HT1080 (cell line): Measurements from ENCODE around the gene TK2. TPM values are rescaled to one million over a fixed set of nuclear protein-coding genes. Genes with fewer than 3 reads are reported as not detected.
"Not testable (repeated sequence)": the region's sequence is repeated elsewhere in the genome, so short reads cannot be mapped to it uniquely, and the experiment has no call there.

Experiments used
- DNase-seq: peaks from one replicate; pipeline ENCODE4 v3.0.0-alpha.2; 2015; ENCODE audit warnings: low read depth
- small RNA-seq: library from RNA; depleted of rRNA; stranded (forward); fragments of <200 nt; gene quantifications from one replicate; pipeline ENCODE3, GENCODE V24; 2014
- total RNA-seq: library from RNA; depleted of rRNA; stranded (reverse); fragments of >200 nt; shearing (Covaris generic); gene quantifications from 2 replicates; pipeline ENCODE4 v1.2.3, GENCODE V29; 2014; rRNA removed

Gene TK2
- total RNA-seq, 1 experiment from 2014 or later: 10.5 TPM

DNA sequence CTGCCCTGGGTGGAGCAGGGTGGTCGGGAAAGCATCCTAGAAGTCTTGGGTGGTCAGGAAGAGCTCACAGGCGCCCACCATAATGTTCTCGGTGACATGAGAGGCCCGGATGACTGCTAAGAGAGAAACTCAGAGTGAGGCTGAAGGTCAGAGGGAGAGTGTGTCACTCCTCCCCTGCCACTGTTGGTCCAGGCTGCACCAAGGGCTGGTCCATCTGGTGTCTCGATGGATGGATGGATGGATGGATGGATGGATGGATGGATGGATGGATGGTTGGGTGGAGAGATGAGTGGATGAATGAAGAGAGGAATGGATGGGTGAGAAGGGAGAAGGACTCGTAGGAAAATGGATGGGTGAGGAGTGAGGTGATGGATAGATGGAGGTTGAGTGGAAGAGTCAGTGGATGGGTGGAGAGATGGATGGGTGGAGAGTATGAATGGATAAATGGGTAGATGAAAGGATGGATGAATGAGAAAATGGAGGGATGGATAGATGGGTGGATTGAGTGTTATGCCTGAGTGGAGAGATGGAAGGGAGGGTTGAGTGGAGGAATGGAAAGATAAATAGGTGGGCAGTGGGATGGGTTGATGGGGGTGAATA lies 79.9 kb downstream of the TK2 start:
- DNase-seq: no peak

- no peak for DNase-seq
Measured at GRCh38 chr16:66469291-66469946, 80.5 kb downstream of the TK2 start.

GRCh38 chr16:66468321-66468965 lies 81.5 kb downstream of the TK2 start:
- DNase-seq: no peak

- no peak for DNase-seq
Measured at GRCh38 chr16:66467611-66468010, 82.3 kb downstream of the TK2 start.

DNA sequence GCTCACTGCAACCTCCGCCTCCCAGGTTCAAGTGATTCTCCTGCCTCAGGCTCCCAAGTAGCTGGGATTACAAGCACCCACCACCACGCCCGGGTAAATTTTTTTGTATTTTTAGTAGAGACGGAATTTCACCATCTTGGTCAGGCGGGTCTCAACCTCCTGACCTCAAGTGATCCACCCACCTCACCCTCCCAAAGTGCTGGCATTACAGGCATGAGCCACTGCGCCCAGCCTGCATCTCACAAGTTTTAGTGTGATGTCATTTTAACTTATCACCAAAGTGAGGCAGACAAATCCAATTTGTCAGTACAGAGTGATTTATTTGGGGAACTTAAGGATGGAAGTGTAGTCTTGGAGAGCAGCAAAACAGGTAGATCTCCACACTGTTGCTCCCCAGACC lies 83.3 kb downstream of the TK2 start:
- not testable (repeated sequence) for DNase-seq

GRCh38 chr16:66465946-66466345 lies 84.0 kb downstream of the TK2 start:
- not testable (repeated sequence) for DNase-seq

GRCh38 chr16:66462912-66463311 lies 87.0 kb downstream of the TK2 start:
- no peak for DNase-seq

- DNase-seq: no peak
Measured at GRCh38 chr16:66460703-66461102, 89.2 kb downstream of the TK2 start.

DNA sequence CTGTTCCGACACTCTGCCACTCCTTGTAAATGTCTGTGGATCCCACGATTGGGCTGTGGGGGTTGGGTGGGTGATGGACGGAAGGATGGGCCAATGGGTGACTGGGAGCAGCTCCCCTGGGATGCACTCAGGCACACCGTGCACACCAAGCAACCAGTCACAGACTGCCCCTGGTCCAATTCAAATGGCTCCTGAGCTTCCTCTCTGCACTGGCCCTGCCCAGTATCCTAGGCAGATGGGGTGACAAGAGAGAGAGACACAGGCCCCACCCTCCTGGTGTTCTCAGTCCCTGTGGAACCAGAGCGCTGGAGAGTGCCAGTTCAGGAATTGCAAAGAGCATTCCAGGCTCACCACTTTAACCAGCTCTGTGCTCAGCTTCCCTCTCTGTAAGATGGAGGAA lies 90.0 kb downstream of the TK2 start:
- DNase-seq: no peak

DNA sequence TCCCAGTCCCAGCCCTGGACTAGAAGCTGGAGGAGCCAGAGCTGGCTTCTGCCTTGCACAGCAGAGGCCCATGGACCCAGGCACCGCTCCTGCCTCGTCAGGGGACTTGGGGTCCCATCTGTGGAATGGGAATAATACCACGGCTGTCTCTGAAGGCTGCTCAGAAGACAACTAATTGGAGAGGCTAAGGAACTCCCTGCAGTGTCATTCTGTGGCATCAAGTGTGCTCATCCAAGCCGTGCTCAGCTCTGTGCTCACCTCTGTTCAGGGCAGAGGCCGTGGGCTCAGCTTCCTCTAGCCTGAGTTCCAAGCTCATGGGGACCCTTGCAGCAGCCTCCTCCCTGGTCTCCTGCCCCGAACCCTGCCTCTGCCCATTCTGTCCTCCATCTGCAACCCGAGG lies 91.1 kb downstream of the TK2 start:
- no peak for DNase-seq

DNA sequence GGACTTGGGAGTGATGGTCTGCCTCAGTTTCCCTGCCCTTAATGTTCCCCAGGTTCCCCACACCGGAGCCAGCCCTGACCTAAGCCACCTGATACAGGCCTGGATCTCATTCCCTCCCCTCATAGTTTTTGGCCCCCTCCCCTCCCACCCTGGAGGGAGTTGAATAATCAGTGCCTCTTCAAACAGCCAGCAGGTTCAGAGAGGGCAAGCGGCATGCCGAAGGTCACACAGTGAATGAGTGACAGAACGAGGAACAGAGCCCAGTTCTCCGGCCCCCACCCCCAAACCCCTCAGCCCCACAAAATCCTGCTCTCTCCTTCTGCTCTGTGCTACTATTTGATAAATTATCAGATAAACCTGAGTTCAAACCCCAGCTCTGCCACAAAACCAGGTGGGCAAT lies 91.6 kb downstream of the TK2 start:
- DNase-seq: no peak

Small RNA genes lying within 50 kb of the gene (small RNA-seq; reads per million reads assigned to genes)
- gene CKLF-CMTM1: not detected

Other genes starting within 250 kb of the TK2 start
- gene CDH5, start 183.4 kb downstream of the TK2 start, total RNA-seq: 0.03 and 0.23 TPM in 2 replicates
- not detected in 2 replicates for gene BEAN1, start 122.8 kb downstream of the TK2 start, total RNA-seq
- 78.1 and 100 TPM in 2 replicates for gene CKLF, start 2.5 kb upstream of the TK2 start, total RNA-seq
- gene CMTM1, start 16.3 kb upstream of the TK2 start, total RNA-seq: 6.5 and 8.7 TPM in 2 replicates
- not detected in 2 replicates for gene CMTM2, start 29.3 kb upstream of the TK2 start, total RNA-seq
- 24.0 and 40.9 TPM in 2 replicates for gene CMTM3, start 54.6 kb upstream of the TK2 start, total RNA-seq
- 27.0 and 34.4 TPM in 2 replicates for gene CMTM4, start 146.6 kb upstream of the TK2 start, total RNA-seq
- gene DYNC1LI2, start 201.5 kb upstream of the TK2 start, total RNA-seq: 29.6 and 52.9 TPM in 2 replicates